GM18867 (cell line): ENCODE data around the gene MAP10.

Source experiments
- ATAC-seq: cut with Tn5 transposase; IDR thresholded peaks from one replicate; pipeline ENCODE4 v1.9.1; 2021; ENCODE audit warnings: mild to moderate bottlenecking, moderate library complexity; ENCODE audit not compliant: unreplicated experiment

Gene MAP10

GRCh38 chr1:232797856-232798510 is 7.2 kb upstream of the MAP10 start:
- ATAC-seq = no peak

- ATAC-seq = no peak
These were observed 6.3 kb upstream of the MAP10 start for GRCh38 chr1:232798920-232799319.

- ATAC-seq = no peak
These were observed 932 bp downstream of the MAP10 start for GRCh38 chr1:232806186-232806510.

- ATAC-seq = no peak
These were observed 5.6 kb downstream of the MAP10 start for GRCh38 chr1:232810856-232811255.

- ATAC-seq = no peak
These were observed 7.3 kb downstream of the MAP10 start for GRCh38 chr1:232812560-232812959.

- ATAC-seq = no peak
These were observed 7.9 kb downstream of the MAP10 start for GRCh38 chr1:232813097-232813496.

GRCh38 chr1:232813760-232814159 is 8.5 kb downstream of the MAP10 start:
- ATAC-seq = peak; percentile 48

- no peak for ATAC-seq
These were observed 11.1 kb downstream of the MAP10 start for GRCh38 chr1:232816324-232816723.

GRCh38 chr1:232818040-232818439 is 12.8 kb downstream of the MAP10 start:
- no peak for ATAC-seq

GRCh38 chr1:232820431-232820830 is 15.2 kb downstream of the MAP10 start:
- ATAC-seq = no peak

GRCh38 chr1:232822530-232822929 is 17.3 kb downstream of the MAP10 start:
- no peak for ATAC-seq

GRCh38 chr1:232826318-232826717 is 21.1 kb downstream of the MAP10 start:
- no peak for ATAC-seq

GRCh38 chr1:232830661-232831060 is 25.4 kb downstream of the MAP10 start:
- no peak for ATAC-seq

- ATAC-seq = no peak
These were observed 26.7 kb downstream of the MAP10 start for GRCh38 chr1:232831895-232832294.

- ATAC-seq = no peak
These were observed 28.9 kb downstream of the MAP10 start for GRCh38 chr1:232834066-232834465.

GRCh38 chr1:232835166-232835565 is 29.9 kb downstream of the MAP10 start:
- ATAC-seq = no peak

- ATAC-seq = no peak
These were observed 31.9 kb downstream of the MAP10 start for GRCh38 chr1:232837087-232837486.

GRCh38 chr1:232841823-232842565 is 36.8 kb downstream of the MAP10 start:
- no peak for ATAC-seq

- no peak for ATAC-seq
These were observed 39.6 kb downstream of the MAP10 start for GRCh38 chr1:232844791-232845190.

- no peak for ATAC-seq
These were observed 40.3 kb downstream of the MAP10 start for GRCh38 chr1:232845406-232845955.

- ATAC-seq = no peak
These were observed 46.3 kb downstream of the MAP10 start for GRCh38 chr1:232851532-232851931.

GRCh38 chr1:232853994-232854797 is 49.0 kb downstream of the MAP10 start:
- ATAC-seq = no peak
